NCI-H2171 (cell line): ENCODE results near the gene MAGEL2.
A peak's percentile ranks its signal among the peaks of the same experiment; 100 is the strongest.

Source experiments
- DNase-seq: peaks from one replicate; lab custom pipeline; 2025; lab: John Stamatoyannopoulos, UW

Gene MAGEL2

GRCh38 chr15:23647421-23648370 lies at the start of gene MAGEL2:
Gene MAGEL2 (minus strand): TSS chr15:23647867. CDS start chr15:23647742, 125 bp downstream.
- DNase-seq: no peak

DNA sequence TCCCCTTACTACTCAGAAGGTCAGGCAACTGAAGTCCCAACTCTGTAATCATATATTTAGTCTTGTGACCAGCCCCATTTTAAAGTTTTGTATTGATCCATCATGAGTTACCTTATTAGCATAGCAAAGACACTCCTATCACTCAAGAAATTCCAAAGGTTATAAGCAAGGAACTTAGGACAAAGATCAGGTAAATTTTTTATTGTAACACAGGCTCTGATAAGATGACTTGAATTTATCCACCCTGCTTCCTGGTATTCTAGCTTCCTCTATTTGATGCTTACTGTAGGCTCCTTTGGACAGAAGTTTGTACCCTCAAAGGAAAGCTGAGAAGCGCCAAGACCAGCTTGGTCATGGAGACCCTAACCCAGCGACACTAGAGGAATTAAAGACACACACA lies 47.6 kb upstream of the MAGEL2 start:
- DNase-seq: no peak

DNA sequence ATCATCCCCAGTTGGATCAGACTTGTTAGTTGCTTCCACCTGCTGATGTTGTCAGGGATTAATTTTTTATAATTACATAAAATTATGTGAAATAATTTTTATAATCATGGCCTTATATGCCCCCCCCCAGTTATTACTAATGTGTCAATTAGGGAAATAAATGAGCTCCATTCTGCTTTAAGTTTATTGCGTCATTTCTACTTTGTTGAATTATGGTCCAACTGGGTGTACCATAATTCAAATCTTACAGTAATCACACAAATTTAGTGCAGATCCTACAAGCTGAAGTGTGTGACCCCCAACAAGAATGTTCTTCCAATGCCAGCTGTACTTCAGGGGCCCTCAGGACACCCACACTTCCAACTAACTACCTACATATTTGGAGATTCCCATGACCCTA lies 46.9 kb upstream of the MAGEL2 start:
- no peak for DNase-seq

DNA sequence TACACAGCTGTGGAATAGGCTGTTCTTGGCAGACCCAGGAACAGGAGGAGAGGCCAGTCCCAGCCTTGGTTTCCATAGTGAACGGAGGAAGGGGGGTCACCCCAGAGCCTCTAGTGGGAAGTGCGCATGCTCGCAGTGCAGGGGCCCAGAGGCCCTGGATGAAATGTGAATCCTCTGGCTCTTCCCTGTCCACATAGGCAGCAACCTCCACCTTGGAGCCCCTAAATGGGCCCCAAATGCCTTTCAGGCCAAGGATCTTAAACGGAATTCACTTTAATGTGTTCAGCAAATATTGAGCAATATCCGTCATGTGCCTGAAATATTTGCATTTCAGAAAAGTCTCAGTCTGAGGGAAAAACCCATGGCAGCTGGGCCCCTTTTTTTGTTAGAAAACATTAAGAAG lies 42.8 kb upstream of the MAGEL2 start:
- DNase-seq: no peak

GRCh38 chr15:23690015-23690414 lies 42.3 kb upstream of the MAGEL2 start:
- DNase-seq: no peak

GRCh38 chr15:23687143-23687470 lies 39.4 kb upstream of the MAGEL2 start, which contains the start of gene NDN:
Gene NDN (minus strand): TSS chr15:23687305. CDS start chr15:23687217, 88 bp downstream.
- DNase-seq: no peak

GRCh38 chr15:23686466-23687142 lies 38.9 kb upstream of the MAGEL2 start:
- DNase-seq: no peak

GRCh38 chr15:23671481-23671880 lies 23.8 kb upstream of the MAGEL2 start:
- DNase-seq: no peak

DNA sequence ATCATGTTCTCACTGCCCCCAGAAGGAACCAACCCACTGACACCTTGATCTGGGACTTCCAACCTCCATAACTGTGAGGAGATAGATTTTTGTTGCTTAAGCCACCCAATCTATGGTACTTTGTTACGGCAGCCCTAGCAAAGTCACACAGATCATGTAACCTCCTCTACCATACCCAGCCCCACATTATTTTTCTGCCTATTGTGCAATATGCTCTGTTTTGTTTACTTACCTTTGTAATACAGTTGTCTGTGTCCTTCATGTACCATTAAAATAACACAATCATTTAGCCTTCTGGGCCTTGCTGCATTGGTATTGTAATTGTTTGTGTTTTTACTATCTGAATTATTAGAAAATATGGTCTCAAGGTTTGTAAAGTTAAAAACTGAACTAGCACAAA lies 23.3 kb upstream of the MAGEL2 start:
- no peak for DNase-seq

DNA sequence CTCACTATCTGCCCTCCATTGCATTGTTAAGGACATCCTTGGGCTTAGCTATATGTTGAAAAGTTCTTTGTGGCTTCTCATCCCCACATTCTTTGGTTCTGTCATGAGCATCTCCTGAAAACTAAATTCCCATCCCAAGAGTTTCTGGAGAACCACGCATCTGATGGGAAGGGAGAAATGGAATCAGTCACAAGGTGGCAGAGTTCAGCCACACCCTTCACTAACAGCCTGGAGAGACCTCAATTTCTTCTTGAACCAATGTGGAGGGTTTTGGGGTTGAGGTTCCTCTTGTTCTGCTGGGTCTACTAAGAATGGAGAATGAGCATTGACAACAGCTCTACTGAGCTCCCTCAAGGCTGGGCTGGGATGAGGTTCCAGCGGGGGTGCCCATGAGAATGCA lies 15.6 kb upstream of the MAGEL2 start:
- no peak for DNase-seq

DNA sequence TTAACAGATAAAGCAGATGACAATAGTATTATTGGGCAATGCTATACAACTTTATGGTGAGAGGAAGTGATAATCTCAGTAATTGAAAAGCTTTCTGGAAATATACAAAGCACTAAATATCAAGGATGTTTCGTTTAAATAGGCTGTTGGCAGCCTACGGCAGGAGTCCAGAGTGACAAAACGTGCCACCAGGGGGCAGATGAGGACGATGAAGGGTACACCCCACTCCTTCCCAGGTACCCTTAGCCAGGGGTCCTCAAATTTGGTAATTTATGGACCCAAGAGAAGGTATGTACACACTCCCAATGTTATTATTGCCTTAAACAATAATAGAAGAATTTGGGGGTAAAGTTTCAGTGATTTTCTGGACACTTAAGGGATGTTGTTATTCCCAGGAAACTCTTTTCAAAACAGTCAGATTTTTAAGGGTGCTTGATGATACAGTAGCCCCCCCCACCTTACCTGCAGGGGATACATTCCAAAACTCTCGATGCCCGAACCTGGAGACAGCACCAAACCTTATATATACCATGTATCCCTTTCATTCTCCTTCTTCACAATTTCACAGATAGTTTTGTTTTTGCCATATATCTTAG lies 1.4 kb upstream of the MAGEL2 start:
- no peak for DNase-seq

DNA sequence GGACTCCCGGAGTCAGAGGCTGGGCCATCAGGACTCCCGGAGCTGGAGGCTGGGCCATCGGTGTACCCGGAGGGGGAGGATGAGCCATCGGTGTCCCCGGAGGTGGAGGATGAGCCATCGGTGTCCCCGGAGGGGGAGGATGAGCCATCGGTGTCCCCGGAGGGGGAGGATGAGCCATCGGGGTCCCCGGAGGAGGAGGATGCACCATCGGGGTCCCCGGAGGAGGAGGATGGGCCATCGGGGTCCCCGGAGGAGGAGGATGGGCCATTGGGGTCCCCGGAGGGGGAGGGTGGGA lies 719 bp downstream of the MAGEL2 start:
- no peak for DNase-seq

GRCh38 chr15:23646165-23647000 lies 1.3 kb downstream of the MAGEL2 start:
- DNase-seq: no peak

DNA sequence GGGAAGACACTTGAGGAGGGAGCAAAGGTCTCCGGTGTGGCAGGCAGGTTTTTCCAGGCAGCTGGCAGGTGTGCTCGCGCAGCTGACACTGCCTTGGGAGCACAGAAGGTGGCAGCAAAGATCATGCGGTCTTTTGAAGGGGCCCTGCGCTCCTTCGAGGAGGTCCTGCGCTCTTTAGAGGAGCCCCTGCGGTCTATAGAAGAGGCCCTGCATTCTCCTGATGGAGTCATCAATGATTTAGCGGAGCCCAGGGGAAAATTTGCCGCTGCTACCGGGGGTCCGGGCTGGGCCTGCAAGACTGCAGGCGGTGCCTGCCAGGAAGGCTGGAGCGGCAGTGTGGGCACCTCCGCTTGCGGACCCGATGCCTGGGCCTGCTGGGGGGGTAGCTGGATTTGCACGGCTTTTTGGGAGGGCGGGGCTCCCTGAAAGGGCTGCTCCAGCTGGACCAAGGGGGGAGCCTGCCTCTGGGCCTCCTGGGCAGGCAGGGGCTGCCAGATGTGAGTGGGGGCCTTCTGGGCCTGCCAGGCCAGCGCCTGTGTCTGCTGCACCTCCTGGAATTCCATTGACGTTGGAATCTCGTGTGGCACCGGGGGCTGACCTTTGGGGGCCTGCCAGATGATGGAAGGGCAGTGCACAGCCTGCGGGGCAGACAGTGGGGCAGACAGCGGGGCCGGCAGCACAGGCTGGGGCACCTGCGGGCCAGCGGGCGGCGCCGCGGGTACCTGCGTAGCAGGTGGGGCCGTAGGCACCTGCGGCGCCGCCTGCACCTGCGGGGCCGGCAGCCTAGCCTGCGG lies 2.1 kb downstream of the MAGEL2 start:
- no peak for DNase-seq

DNA sequence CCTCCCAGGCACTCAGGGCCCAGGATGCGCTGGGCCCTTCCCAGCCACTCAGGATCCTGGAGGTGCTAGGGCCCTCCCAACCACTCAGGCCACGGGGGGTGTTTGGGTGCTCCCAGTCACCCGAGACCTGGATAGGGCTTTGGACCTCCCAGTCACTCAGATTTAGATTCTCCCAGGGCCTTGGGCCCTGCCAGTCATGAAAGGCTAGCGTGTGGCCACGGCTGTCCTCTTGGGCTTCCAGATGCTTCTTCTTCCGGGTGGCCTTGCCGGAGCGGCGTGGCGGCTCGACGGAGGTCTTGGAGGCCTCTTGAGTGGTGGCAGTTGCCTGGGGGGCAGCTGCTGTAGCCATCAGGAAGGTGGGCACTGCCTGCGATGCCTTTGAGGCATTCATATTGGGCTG lies 2.8 kb downstream of the MAGEL2 start:
- DNase-seq: no peak

DNA sequence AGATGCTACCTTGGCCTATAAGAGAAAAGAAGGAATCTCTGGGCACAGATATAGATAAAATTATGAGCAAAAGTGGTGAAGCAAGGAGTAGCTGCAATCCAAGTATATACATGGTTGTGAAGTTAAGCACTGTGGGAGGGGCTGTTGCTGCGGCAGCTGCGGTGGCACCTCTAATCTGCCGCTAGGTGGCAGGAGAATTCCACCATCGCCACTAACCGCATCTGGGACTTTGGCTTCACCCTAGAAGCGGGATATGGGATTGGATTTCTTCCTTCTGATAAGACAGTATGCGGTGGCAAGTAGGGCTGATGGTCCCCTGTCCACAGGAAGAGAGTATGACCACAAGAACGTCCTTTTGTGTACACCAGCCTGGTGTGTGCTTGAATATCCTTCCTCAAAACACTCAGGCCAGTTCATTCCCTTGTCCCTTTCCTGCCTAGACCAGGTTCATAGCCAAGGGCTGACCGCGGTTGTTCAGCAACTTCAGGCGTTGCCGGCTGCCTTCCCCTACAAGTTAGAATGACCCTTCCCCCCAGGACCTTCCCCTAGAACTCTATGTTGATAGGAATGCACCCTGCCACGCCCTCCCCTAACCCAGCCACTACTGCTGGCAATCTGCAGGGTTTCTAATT lies 5.1 kb downstream of the MAGEL2 start:
- DNase-seq: peak; percentile 39

DNA sequence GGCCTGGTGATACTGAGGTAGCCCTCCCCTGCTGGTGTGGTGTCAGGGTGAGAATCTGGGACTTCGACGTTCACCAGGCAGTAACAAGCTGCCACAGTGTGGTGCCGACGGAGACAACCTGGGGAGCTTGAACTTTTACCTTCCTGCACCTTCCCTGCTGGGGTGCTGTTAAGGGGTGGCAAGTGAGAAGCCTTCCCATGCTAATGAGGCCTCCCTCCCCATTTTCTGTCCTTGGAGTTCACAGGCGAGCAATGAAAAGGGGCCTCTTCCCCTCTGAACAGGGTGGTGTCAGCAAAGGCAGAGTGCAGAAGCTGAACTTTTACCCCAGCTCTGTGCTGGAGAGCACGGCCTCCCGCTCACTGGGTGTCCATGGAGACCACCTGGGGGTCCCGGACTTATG lies 13.5 kb downstream of the MAGEL2 start:
- DNase-seq: no peak

DNA sequence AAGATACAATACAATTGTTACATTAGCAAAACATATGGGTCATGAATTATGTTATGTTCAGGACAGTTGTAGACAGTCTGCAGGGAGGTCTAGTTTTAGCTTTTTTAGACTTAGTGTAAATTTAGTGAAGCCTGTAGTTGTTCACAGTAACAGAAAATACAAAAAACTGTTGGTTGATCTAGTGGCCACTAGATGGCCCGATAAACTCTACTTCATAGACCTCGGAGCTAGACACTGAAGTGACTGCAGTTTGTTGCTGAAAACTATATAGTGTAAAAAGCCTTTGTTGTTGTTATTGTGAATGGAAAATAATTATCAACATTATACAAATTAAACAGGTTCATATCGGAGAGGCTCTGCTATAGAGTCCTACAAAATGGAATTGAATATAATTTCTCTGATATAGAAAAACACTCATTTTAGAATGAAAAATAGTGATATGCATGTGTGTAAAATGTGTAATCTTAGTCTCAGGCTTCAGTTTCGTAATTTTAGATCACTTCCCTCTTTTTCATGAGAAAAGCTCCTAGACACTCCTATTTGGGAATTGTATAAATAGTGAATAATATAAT lies 18.3 kb downstream of the MAGEL2 start:
- no peak for DNase-seq

DNA sequence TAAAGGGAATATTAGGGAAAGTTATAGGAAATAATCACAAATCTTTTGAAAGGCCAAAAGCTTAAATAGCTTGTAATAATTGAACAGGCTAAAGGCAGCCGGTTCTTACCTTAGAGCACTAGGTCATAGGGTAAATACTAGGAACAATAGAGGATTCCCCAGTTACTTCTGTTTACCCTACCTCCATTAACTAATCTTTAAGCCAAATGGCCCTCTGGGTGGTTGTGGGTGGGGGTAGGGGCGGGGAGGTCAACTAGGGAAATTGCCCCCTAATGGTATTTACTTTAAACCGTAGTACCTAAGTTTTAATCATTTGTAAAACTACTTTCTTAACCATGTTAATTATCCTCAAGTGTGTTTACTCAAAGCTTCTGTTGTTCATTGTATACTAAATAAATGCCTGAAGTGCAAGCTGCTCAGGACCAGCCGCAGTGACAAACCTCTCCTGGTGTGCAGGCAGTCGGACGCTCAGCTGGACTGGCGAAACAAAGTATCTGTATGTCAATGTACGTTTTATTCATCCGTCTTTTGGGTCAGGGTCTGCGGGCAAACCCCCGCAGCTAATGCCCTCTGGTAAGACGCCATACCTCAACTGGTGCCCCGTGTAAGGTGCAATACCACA lies 18.9 kb downstream of the MAGEL2 start:
- DNase-seq: no peak

GRCh38 chr15:23616536-23616935 lies 31.1 kb downstream of the MAGEL2 start:
- no peak for DNase-seq
